GM10847 (cell line): Measurements from ENCODE around the gene DZANK1.

Source experiments
- POLR2A ChIP-seq: IDR thresholded peaks from 2 replicates; pipeline ENCODE4 v1.6.1; 2011; ENCODE audit not compliant: insufficient read length; ENCODE audit errors: extremely low read depth

The DZANK1 gene

GRCh38 chr20:18477218-18477617 is 10.4 kb upstream of the DZANK1 start:
- no peak for TF ChIP-seq POLR2A

- TF ChIP-seq POLR2A, result no peak
Measured at GRCh38 chr20:18466574-18466893, 296 bp downstream of the DZANK1 start.

GRCh38 chr20:18465536-18466200 is 1.2 kb downstream of the DZANK1 start:
- TF ChIP-seq POLR2A, result no peak

GRCh38 chr20:18456600-18456999 is 10.2 kb downstream of the DZANK1 start:
- TF ChIP-seq POLR2A, result no peak

GRCh38 chr20:18443886-18444285 is 22.9 kb downstream of the DZANK1 start:
- no peak for TF ChIP-seq POLR2A

- no peak for TF ChIP-seq POLR2A
Measured at GRCh38 chr20:18440403-18440802, 26.4 kb downstream of the DZANK1 start.

GRCh38 chr20:18436847-18437246 is 30.0 kb downstream of the DZANK1 start:
- TF ChIP-seq POLR2A, result no peak

GRCh38 chr20:18431206-18431605 is 35.6 kb downstream of the DZANK1 start:
- no peak for TF ChIP-seq POLR2A

GRCh38 chr20:18430172-18430826 is 36.5 kb downstream of the DZANK1 start:
- TF ChIP-seq POLR2A, result no peak

- no peak for TF ChIP-seq POLR2A
Measured at GRCh38 chr20:18428490-18429173, 38.2 kb downstream of the DZANK1 start.

- TF ChIP-seq POLR2A, result no peak
Measured at GRCh38 chr20:18427214-18427613, 39.6 kb downstream of the DZANK1 start.

GRCh38 chr20:18421608-18422007 is 45.2 kb downstream of the DZANK1 start:
- no peak for TF ChIP-seq POLR2A

- TF ChIP-seq POLR2A, result no peak
Measured at GRCh38 chr20:18416486-18416885, 50.3 kb downstream of the DZANK1 start.

GRCh38 chr20:18414140-18414539 is 52.7 kb downstream of the DZANK1 start:
- no peak for TF ChIP-seq POLR2A

GRCh38 chr20:18412221-18412901 is 54.5 kb downstream of the DZANK1 start:
- TF ChIP-seq POLR2A, result no peak

- no peak for TF ChIP-seq POLR2A
Measured at GRCh38 chr20:18405826-18406225, 61.0 kb downstream of the DZANK1 start.

GRCh38 chr20:18404172-18404571 is 62.7 kb downstream of the DZANK1 start:
- no peak for TF ChIP-seq POLR2A

GRCh38 chr20:18403269-18403668 is 63.6 kb downstream of the DZANK1 start:
- no peak for TF ChIP-seq POLR2A
